C4-2B (cell line): ENCODE results near the gene ZNF573.
A peak's percentile ranks its signal among the peaks of the same experiment; 100 is the strongest.

Source experiments
- ZFX ChIP-seq: fragments of 450-650 bp; IDR thresholded peaks from 2 replicates; pipeline ENCODE4 v1.6.1; 2017
- TF ChIP-seq, protein P1 (sequence below): fragments of 450-650 bp; conservative IDR thresholded peaks from 2 replicates; pipeline ENCODE4 v1.5.1; 2017; ENCODE audit warnings: mild to moderate bottlenecking

DNA sequence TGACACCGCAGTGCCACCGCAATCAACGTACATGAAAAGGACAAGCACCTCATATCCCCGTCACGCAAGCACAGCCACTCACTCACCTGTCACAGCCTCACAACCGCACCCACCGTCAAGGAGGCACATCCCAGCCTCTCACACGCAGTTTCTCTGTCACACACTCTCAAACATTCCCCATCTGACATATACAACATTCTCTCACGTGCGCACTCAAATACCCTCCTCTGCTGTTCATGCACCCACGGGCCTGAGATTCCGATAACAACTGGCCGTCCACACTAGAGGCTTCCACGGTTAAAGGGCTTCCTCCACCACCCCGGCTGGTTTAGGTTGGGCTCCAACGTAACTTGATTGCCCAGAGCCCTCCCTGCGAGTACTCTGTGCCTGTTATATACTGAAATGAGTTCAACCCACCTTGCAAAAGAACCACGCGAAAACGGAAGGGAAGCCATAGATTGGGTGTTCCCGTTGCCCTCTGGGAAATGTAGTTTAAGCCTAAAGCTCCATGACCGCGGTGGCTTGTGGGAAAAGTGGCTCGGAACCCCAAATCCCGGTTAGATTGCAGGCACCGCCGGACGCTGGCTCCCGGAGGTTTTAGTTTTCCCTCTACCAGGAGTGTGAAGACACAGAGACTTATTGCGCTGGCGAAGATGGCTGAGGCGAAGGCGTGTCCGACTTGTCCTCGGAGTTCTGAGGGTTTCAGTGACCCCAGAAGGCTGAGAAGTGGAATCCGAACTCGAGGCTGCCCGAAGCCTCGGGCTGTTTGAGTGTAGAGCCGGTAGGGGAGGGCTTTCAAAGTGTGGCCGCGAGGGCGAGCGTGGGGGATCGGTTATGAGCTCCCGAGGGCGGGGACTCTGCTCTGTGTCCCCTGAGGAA lies at the start of gene ZNF573:
- TF ChIP-seq, protein P1, sequence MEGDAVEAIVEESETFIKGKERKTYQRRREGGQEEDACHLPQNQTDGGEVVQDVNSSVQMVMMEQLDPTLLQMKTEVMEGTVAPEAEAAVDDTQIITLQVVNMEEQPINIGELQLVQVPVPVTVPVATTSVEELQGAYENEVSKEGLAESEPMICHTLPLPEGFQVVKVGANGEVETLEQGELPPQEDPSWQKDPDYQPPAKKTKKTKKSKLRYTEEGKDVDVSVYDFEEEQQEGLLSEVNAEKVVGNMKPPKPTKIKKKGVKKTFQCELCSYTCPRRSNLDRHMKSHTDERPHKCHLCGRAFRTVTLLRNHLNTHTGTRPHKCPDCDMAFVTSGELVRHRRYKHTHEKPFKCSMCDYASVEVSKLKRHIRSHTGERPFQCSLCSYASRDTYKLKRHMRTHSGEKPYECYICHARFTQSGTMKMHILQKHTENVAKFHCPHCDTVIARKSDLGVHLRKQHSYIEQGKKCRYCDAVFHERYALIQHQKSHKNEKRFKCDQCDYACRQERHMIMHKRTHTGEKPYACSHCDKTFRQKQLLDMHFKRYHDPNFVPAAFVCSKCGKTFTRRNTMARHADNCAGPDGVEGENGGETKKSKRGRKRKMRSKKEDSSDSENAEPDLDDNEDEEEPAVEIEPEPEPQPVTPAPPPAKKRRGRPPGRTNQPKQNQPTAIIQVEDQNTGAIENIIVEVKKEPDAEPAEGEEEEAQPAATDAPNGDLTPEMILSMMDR, result no peak
- TF ChIP-seq ZFX, result peak; percentile 54; the same call in 1 of the 2 replicates
